IPS-NIHi7 (cell line): Measurements from ENCODE around the gene TMEM150C.
"Not testable (repeated sequence)": the region's sequence is repeated elsewhere in the genome, so short reads cannot be mapped to it uniquely, and the experiment has no call there.

ENCODE experiments used
- DNase-seq: peaks from one replicate; pipeline ENCODE4 v3.0.0; 2012; ENCODE audit warnings: mixed read lengths; ENCODE audit errors: extremely low spot score

TMEM150C gene

DNA sequence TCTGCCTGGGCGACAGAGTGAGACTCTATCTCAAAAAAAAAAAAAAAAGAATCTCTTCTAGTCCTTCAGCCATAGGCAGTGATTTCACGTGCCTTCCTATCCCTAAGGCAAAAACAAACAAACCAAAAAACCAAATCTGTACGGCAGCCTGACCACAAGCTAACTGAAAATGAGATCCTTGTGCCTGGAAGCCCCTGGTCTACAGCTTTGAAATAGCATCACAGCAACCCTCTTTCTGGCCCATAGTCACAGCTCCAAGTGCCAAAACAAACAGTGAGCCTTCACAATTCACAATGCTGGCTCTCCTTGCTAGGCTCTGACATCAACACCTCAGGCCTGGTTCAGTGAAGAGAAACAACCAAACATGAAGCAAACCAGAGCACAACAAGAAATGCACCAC, 46.1 kb downstream of the TMEM150C start:
- no peak for DNase-seq

GRCh38 chr4:82513382-82513781, 48.4 kb downstream of the TMEM150C start:
- DNase-seq, result no peak

DNA sequence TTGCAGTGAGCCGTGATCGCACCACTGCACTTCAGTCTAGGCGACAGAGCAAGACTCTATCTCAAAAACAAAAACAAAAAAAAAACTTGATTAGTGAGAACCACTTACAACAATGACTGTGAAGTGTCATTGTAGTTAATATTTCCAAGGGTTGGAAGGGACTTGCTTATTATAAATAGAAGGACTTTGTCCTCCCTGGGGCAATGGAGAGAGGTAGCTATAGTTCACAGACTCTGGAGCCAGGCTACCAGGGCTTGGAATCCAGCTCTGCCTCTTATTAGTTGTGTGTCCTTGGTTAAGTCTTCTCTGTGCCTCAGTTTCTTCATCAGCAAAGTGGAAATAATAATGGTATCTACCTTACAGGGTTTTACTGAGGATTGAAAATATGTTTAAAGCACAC, 51.6 kb downstream of the TMEM150C start:
- DNase-seq, result no peak

DNA sequence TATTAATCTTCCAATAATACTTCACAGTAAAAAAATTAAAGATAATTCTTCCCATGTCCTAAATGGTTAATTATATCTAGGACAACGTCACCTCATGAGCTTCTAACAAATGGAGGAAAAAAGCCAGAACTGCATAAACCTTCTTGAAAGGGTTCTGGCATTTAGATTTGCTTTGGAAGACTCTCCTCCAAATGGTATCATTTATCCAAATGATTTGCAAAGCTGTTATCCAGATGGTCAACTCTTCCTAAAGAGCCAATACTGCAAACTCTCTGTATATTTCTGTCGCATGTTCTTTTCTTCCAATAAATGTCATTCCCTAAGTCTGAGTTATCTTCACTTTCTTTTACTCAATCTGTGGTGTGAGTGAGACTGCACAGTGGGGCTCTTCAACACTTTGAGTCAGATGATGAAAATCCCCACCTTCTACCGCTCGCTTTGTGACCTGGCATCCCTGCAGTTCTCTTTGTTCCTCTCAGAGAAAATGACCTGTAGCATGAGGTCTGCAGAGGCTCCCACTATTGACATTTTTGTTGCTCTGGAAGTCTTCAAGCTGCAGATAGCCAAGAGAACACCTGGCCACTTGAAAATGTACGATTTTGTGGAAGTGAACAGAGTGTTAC, 52.9 kb downstream of the TMEM150C start:
- no peak for DNase-seq

GRCh38 chr4:82508011-82508410, 53.8 kb downstream of the TMEM150C start:
- no peak for DNase-seq

DNA sequence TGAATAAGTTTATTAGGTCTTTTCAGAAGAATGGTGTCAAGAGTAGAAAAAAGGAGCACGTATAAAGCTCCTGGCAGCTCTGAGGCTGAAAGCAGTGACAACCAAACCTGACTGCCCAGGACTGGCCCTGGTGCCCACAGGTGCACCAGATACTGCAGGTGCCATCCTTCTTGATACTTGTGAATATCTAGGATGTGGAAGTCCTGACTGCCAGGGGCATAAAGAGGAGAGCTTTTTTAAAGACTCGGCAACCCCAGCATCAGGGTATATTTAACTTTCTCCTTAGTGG, 60.7 kb downstream of the TMEM150C start:
- DNase-seq, result no peak

DNA sequence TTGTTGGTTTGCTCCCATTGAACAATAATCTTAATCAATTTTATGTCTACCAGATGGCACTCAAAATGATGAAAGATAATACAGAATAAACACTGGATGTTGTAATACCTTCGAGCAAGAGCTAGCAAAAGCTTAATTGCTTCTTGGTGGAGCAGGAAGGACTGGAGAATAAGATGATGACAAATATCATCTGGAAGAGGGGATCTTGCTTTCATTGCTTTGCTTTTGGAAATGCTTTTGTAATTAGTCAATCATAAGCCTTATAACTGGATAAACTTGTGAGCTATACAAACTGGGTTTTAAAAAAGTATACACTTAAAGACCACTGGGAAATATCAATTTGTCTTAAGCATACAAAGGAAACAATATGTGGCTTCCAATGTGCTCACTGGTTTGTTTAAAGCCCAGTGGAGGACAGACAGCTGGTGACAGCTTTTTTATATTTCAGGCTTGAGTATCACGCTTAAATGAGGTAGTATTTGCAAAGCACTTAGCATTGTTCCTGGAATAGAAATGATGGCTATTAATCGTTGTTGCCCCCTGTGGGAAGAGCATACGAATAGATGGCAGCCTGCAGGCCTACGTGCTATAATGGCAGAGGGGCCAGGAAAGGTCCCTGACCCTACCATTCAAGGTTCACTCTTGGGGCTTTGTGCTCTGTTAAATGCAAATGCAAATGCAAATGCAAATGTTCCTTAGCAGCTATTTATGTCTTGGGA, 61.2 kb downstream of the TMEM150C start:
- no peak for DNase-seq

DNA sequence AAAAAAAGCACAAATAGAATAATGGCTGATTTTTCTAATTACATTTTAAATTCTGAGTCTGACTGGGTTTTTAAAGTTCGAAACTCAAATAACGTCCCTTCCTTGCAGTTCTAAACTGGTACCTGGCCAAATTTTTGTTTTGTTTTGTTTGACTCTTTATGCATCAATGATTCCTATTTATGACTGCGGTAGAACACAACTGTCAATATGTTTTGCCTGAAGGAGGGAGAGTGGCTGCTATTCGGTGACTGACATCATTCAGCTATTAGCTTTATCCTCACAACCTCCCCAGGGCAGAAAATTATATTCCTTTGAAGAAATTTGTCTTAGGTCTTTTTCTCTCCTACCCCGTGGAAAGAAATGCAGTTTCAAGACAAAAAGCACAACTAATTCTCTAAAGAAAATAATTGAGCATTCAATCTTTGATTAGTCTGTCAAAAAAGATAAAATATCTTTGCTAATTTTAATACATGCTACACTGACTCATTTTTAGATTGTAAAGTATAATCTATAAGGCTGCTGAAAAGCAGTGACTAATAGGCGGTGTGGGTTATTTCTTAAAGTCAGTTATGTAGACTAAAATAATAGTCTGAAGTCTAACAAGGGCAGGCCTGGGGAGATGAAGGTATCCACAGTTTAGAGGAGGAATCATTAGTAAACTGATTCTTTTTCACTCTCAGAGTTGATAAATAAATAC, 61.9 kb downstream of the TMEM150C start:
- no peak for DNase-seq

DNA sequence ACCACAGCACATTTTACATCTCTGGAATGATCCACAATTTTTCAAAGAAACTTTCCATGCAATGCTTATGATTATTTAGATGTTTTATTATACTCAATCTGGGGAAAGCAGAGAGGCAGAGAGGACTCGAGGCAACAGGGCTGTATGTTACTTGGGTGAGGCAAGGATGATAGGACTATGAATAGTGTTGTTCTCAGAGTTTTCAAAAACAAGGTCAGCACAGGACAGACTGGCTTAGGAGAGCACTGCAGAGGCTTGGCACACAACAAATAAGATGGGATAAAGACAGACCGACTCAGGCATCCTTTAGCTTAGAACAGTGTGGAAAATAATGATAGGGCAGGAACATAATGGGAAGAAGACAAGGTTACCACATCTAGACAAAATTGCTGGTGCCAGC, 65.4 kb downstream of the TMEM150C start:
- DNase-seq, result no peak

GRCh38 chr4:82495666-82496065, 66.1 kb downstream of the TMEM150C start:
- DNase-seq, result no peak

DNA sequence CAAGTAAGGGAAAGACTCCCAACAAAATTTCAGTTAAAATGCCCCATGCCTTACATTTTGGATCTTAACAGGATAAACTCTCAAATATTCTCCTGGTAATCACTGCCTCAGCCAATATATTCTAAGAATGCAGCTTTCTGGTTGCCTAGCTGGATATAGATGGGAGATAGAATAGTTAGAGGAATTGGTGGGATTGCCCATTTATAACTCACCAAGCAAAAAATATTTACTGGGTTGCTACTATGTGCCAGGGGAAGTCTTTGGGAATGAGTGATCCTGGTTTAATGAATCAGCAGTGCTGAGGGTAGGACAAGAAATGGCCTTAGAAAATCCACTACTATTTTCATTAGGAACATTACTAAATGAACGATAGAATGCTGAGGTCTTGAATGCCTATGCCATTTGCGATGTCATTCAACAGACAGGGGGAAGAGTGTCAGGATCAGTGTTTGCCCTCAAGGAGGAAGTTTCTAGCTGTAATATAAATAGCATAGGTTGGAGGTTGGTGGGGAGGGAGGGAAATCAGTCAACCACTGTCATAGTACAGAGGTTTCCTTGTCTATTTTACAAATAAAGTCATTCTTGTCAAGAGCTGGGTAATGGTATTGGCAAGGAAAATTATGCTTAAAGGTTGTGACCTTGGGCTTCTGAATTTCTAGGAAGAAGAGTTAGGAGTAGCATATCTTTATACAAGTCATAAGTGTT, 67.9 kb downstream of the TMEM150C start:
- no peak for DNase-seq

GRCh38 chr4:82491251-82491960, 70.4 kb downstream of the TMEM150C start:
- DNase-seq, result no peak

DNA sequence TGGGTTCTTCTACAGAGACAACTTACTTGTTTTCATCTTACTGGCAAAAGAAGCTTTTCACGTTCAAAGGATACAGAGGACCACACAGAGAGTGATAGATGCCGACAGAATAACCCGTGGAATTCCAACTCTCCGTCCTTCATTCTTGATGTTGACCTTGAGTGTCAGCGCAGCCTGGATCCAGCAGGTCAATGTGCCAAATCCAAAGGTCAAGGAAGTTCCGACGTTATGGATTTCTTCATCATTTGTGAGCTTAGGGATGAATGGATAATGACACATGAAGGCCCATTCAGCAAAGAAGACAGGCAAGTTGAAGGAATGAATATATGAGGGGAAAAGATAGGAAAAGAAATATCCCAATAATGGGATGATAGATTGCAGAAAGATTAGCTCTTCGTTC, 71.8 kb downstream of the TMEM150C start:
- DNase-seq, result no peak

- DNase-seq, result no peak
Measured at GRCh38 chr4:82489076-82489475, 72.7 kb downstream of the TMEM150C start.

GRCh38 chr4:82484996-82485783, 76.6 kb downstream of the TMEM150C start:
- no peak for DNase-seq

DNA sequence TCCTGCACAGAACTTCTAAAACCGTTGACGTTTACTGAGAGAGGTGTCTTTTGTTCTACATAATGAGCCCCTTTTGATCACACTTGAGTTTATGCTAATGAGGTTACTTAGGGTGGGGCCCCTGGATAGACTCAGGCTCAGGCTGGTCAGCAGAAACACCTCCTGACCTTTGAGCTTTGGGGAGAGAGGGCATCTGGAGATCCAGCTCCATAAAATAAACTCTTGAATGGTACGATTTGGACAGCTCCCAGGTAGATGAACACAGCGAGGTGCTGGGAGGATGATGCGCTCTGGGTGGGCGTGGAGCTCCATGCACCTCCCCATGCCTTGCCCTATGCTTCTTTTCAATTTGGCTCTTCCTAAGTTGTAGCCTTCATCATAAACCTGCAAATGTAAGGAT, 79.4 kb downstream of the TMEM150C start:
- no peak for DNase-seq

- DNase-seq, result no peak
Measured at GRCh38 chr4:82481506-82481840, 80.3 kb downstream of the TMEM150C start.

GRCh38 chr4:82480771-82481505, 80.8 kb downstream of the TMEM150C start:
- no peak for DNase-seq

DNA sequence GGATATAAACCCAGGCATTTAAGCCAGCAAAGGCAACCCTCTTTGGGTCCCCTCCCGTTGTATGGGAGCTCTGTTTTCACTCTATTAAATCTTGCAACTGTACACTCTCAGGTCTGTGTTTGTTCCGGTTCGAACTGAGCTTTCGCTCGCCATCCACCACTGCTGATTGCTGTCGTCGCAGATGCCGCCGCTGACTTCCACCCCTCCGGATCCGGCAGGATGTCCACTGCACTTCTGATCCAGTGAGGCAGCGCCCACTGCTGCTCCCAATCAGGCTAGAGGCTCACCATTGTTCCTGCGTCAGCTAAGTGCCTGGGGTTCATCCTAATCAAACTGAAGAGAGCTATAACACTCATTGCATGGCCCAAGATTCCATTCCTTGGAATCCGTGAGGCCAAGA, 82.2 kb downstream of the TMEM150C start:
- no peak for DNase-seq

DNA sequence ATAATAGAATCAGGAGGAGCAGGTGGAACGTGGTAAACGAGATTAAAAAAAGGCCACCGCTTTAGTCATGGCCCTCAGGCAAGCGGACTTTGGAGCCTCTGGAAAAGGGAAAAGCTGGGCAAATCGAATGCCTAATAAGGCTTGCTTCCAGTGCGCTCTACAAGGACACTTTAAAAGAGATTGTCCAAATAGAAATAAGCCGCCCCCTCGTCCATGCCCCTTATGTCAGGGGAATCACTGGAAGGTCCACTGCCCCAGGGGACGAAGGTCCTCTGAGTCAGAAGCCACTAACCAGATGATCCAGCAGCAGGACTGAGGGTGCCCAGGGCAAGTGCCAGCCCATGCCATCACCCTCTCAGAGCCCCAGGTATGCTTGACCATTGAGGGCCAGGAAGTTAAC, 84.3 kb downstream of the TMEM150C start:
- not testable (repeated sequence) for DNase-seq

- DNase-seq, result not testable (repeated sequence)
Measured at GRCh38 chr4:82475931-82476330, 85.9 kb downstream of the TMEM150C start.
